ENCODE data around the gene MSI2.

Gene MSI2

DNA sequence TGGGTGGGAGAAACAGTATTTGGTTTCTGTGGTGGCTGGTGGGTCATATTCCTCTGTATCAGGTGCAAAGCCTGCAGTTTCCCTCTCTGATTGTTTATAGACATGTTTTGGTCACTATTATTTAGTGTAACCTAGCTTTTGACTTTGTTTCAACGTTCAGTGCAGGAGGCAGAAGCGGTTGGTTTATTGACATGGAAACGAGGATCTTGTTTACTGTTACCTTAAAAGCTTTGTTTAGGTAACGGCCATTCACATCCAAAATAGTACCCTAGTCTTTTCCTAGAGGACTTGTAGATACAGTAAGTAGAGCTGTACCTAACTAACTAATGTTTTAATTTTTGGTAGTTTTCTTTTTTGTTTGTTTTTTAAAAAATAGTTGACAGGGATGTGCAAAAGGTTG, 3.5 kb downstream of the MSI2 start:
- Histone ChIP-seq H4K20me1 (ENCODE audit: low read depth, low read length) (no peaks in the 10 kb centered on the region; the same call in 1 of the 2 replicates), H3K79me2 (ENCODE audit: insufficient read depth, low read length) (peaks cover 78% of the 10 kb centered on the region), H3K4me3 (ENCODE audit: insufficient read depth, low read length, poor library complexity, severe bottlenecking) (peak overlapping the region; percentile 95), H3K27me3 (ENCODE audit: low read length) (no peaks in the 10 kb centered on the region), H2AFZ (ENCODE audit: low read depth, low read length, severe bottlenecking) (no peak overlapping the region), H3K36me3 (ENCODE audit: low read length) (peaks cover 32% of the 10 kb centered on the region), H3K9me3 (ENCODE audit: insufficient read depth, low read length) (no peaks in the 10 kb centered on the region), H3K27ac (ENCODE audit: low read depth, low read length) (peak overlapping the region; percentile 72), H3K9ac (ENCODE audit: low read length) (peak overlapping the region; percentile 68), H3K4me2 (ENCODE audit: low read depth, low read length, poor library complexity, severe bottlenecking) (peak overlapping the region; percentile 93), H3K9me2 (replicated peaks; ENCODE audit: insufficient read depth, low read length) (no peaks in the 10 kb centered on the region), H3F3A (ENCODE audit: insufficient read depth) (peaks cover 36% of the 10 kb centered on the region)
- no peak for TF ChIP-seq EZH2phosphoT487 (conservative IDR thresholded peaks at IDR 0.05; ENCODE audit: low read length)
- TF ChIP-seq, protein P1, sequence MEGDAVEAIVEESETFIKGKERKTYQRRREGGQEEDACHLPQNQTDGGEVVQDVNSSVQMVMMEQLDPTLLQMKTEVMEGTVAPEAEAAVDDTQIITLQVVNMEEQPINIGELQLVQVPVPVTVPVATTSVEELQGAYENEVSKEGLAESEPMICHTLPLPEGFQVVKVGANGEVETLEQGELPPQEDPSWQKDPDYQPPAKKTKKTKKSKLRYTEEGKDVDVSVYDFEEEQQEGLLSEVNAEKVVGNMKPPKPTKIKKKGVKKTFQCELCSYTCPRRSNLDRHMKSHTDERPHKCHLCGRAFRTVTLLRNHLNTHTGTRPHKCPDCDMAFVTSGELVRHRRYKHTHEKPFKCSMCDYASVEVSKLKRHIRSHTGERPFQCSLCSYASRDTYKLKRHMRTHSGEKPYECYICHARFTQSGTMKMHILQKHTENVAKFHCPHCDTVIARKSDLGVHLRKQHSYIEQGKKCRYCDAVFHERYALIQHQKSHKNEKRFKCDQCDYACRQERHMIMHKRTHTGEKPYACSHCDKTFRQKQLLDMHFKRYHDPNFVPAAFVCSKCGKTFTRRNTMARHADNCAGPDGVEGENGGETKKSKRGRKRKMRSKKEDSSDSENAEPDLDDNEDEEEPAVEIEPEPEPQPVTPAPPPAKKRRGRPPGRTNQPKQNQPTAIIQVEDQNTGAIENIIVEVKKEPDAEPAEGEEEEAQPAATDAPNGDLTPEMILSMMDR (IDR thresholded peaks at IDR 0.05; ENCODE audit: insufficient read depth, low read length, poor library complexity, severe bottlenecking): no peak

- TF ChIP-seq, protein P1 (IDR thresholded peaks at IDR 0.05; ENCODE audit: insufficient read depth, low read length, poor library complexity, severe bottlenecking): no peak
- no peak for TF ChIP-seq EZH2phosphoT487 (conservative IDR thresholded peaks at IDR 0.05; ENCODE audit: low read length)
- H2AFZ ChIP-seq (ENCODE audit: low read depth, low read length, severe bottlenecking): no peak overlapping the region
- peak overlapping the region; percentile 95 for H3K4me3 ChIP-seq (ENCODE audit: insufficient read depth, low read length, poor library complexity, severe bottlenecking)
- peaks cover 85% of the 10 kb centered on the region for H3K79me2 ChIP-seq (ENCODE audit: insufficient read depth, low read length)
- H3K9ac ChIP-seq (ENCODE audit: low read length): peak overlapping the region; percentile 68
- peak overlapping the region; percentile 72 for H3K27ac ChIP-seq (ENCODE audit: low read depth, low read length)
- no peaks in the 10 kb centered on the region for H3K27me3 ChIP-seq (ENCODE audit: low read length)
- no peaks in the 10 kb centered on the region for H3K9me3 ChIP-seq (ENCODE audit: insufficient read depth, low read length)
- peak overlapping the region; percentile 93 for H3K4me2 ChIP-seq (ENCODE audit: low read depth, low read length, poor library complexity, severe bottlenecking)
- no peaks in the 10 kb centered on the region for H3K9me2 ChIP-seq (replicated peaks; ENCODE audit: insufficient read depth, low read length)
- no peaks in the 10 kb centered on the region; the same call in 1 of the 2 replicates for H4K20me1 ChIP-seq (ENCODE audit: low read depth, low read length)
- peaks cover 29% of the 10 kb centered on the region for H3F3A ChIP-seq (ENCODE audit: insufficient read depth)
- H3K36me3 ChIP-seq (ENCODE audit: low read length): peaks cover 37% of the 10 kb centered on the region
Measured at GRCh38 chr17:57260325-57261083, 4.2 kb downstream of the MSI2 start.

DNA sequence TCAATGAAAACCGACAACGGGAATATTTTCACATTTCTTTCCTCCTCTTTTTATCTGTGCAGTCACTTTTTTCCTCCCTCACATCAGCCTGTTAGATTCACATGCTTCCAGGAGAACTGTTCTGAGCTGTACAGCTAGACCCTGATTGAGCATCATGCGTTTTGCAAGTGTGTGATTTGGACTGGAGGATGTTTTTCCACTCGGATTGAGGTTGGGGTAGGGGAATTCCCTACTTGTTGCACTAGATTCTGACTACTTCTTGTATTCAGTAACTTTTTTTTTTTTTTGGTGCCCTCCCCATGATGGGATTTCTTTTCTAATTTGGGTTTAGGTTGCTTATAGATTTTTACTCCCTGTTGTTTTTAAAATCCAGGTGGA, 4.8 kb downstream of the MSI2 start:
- peak overlapping the region; percentile 68; the same call in 1 of the 2 replicates for H3K9ac ChIP-seq (ENCODE audit: low read length)
- no peaks in the 10 kb centered on the region; the same call in 1 of the 2 replicates for H4K20me1 ChIP-seq (ENCODE audit: low read depth, low read length)
- H3K27ac ChIP-seq (ENCODE audit: low read depth, low read length): peak overlapping the region; percentile 72
- H3F3A ChIP-seq (ENCODE audit: insufficient read depth): peaks cover 25% of the 10 kb centered on the region
- TF ChIP-seq, protein P1 (IDR thresholded peaks at IDR 0.05; ENCODE audit: insufficient read depth, low read length, poor library complexity, severe bottlenecking): no peak
- no peak for TF ChIP-seq EZH2phosphoT487 (conservative IDR thresholded peaks at IDR 0.05; ENCODE audit: low read length)
- H3K27me3 ChIP-seq (ENCODE audit: low read length): no peaks in the 10 kb centered on the region
- peaks cover 91% of the 10 kb centered on the region for H3K79me2 ChIP-seq (ENCODE audit: insufficient read depth, low read length)
- no peak overlapping the region for H2AFZ ChIP-seq (ENCODE audit: low read depth, low read length, severe bottlenecking)
- H3K36me3 ChIP-seq (ENCODE audit: low read length): peaks cover 38% of the 10 kb centered on the region
- peak overlapping the region; percentile 93 for H3K4me2 ChIP-seq (ENCODE audit: low read depth, low read length, poor library complexity, severe bottlenecking)
- H3K9me2 ChIP-seq (replicated peaks; ENCODE audit: insufficient read depth, low read length): no peaks in the 10 kb centered on the region
- H3K4me3 ChIP-seq (ENCODE audit: insufficient read depth, low read length, poor library complexity, severe bottlenecking): peak overlapping the region; percentile 95
- no peaks in the 10 kb centered on the region for H3K9me3 ChIP-seq (ENCODE audit: insufficient read depth, low read length)

Data from SU-DHL-6 (cell line).